HG02623 (cell line): ENCODE results near the gene TTC8.
A peak's percentile ranks its signal among the peaks of the same experiment; 100 is the strongest.

Experiments
- ATAC-seq: cut with Tn5 transposase; IDR thresholded peaks from one replicate; pipeline ENCODE4 v1.9.1; 2021; ENCODE audit warnings: moderate library complexity; ENCODE audit not compliant: unreplicated experiment

TTC8 gene

DNA sequence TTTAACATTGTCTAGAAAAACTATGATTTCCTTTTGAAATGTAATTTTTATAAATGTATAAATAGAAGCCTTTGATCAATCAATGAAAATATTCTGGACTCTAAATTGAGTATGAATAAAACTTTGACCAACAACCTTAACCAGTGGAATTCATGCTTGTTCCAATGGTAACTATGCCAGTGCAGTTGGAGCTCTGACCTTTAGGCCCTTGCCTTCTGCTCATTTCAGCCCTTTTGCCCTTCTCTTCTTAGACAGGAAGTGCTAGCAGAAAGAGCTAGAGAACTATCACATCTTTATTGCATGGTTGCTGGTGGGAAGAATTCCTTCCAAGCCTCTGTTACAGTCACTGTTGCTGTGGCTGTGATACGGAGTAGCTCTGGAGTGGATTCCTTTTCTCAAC lies 39.7 kb downstream of the TTC8 start:
- ATAC-seq = no peak

- ATAC-seq = no peak
These were observed 41.9 kb downstream of the TTC8 start for GRCh38 chr14:88866305-88866704.

DNA sequence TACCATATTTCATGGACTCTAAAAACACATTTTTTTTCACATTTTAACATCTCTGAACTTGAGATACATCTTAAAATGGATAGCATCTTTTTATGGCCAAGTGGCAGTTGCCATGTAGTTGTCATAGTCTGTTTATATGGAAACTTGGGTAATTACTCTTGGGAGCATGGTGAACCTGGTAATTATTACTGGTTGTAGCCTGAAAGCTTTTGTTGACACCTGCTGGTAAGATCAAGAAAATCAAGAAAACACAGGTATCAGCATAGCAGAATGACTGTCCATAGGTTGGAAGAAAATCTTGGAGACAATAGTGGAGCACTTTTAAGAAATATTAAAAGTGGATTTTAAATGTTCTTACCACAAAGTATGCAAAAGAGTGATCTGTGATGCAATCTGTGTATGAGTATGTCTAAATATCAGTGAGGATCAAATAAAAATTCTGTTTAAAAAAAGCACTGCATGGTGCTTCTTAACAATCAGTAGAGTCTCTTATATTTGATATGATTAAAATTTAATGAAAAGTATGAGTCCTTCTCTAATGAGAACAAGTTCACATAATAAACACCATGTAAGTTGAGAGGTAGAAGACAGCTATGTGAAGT lies 44.2 kb downstream of the TTC8 start:
- peak; percentile 64 for ATAC-seq

DNA sequence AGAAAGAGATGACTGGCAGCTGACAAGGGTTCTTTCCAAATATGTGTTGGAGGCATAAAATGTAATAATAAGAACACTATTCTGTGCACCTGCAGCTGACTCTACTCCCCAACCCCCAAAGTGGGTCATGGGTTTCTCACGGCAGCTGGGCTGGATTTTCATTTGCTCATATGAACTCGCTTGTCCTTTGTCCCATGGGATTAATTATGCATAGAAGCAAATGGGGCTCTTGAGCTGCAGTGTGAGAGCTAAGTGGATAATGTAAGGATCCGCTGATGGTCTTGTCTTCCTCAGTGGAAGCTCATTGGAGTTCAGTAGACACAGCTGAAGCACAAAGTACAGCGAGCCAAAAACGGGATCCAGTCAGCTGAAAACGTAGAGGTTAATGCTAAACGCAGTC lies 46.3 kb downstream of the TTC8 start:
- ATAC-seq = no peak

GRCh38 chr14:88871429-88871828 lies 47.0 kb downstream of the TTC8 start:
- ATAC-seq = no peak

GRCh38 chr14:88872976-88873375 lies 48.5 kb downstream of the TTC8 start:
- no peak for ATAC-seq

DNA sequence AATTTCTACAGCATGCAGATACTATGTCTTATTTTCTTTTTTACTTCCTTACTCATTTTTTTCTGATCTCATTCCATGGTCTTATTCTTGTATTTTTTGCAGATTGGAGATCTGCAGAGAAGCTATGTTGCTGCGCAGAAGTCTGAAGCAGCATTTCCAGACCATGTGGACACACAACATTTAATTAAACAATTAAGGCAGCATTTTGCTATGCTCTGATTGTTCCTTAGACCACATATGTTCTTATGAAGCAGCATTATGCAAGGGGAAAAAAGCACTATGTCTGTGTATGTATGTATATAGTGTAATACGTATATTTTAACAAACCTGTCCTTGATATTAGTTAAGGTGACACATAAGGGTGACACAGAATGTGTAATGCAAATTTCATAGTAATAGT lies 52.7 kb downstream of the TTC8 start:
- no peak for ATAC-seq

DNA sequence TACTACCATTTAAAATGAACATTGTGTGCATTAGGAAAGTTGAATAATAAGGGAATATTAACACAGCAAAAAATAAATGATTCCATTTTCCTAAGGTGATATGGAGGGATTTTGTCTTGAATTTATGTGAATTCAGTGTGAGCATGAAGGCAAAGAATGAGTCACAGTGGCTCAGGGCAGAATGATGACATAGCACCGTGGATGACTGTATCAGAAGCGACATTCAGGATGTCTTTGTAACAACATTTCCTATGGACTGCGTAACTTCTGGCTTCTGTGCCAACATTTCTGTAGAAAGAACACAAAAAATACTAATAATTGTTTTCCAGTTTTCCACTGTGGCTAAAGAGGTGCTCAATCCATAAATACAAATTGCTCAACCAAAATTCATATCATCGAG lies 54.6 kb downstream of the TTC8 start:
- ATAC-seq = no peak

GRCh38 chr14:88882236-88882635 lies 57.8 kb downstream of the TTC8 start:
- no peak for ATAC-seq

- ATAC-seq = no peak
These were observed 70.7 kb downstream of the TTC8 start for GRCh38 chr14:88895116-88895515.

- ATAC-seq = no peak
These were observed 76.7 kb downstream of the TTC8 start for GRCh38 chr14:88901189-88901588.

- no peak for ATAC-seq
These were observed 77.5 kb downstream of the TTC8 start for GRCh38 chr14:88901991-88902390.

DNA sequence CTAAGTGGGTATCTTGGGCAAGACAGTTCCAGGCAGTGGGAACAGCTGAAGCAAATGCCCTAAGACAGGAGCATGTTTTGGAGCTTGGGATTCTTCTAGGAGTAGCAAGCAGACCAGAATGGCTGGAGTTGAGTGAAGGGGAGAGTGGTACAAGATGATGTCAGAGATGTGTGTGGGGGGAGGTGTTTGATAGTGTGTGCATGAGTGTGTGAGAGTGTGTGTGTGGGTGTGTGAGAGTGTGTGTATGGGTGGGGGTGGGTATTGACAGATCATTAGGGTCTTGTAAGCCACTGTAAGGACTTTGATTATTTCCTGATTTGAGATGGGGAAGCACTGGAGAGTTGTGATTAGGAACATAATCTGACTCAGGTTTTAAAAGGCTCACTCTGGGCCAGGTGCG lies 78.4 kb downstream of the TTC8 start:
- ATAC-seq = no peak

GRCh38 chr14:88904206-88904647 lies 79.8 kb downstream of the TTC8 start:
- ATAC-seq = no peak

DNA sequence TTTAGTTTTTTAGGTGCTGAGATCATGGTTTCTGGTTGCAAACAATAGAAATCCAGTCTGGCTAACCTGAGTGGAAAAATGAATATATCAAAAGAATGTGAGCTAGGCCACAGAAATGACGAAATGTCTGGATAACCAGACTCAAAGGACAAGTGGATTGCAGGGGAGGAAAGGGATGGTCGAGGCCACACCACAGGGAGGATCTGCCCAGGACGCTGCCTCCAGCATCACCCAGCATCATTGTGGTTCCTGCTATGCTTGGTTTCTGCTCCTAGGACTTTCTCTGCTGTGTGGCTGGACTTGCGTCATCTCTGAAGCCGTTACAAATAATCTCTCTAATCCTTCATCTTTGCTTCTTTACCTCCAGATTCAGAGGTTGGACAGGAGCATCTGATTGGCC lies 80.4 kb downstream of the TTC8 start:
- no peak for ATAC-seq

DNA sequence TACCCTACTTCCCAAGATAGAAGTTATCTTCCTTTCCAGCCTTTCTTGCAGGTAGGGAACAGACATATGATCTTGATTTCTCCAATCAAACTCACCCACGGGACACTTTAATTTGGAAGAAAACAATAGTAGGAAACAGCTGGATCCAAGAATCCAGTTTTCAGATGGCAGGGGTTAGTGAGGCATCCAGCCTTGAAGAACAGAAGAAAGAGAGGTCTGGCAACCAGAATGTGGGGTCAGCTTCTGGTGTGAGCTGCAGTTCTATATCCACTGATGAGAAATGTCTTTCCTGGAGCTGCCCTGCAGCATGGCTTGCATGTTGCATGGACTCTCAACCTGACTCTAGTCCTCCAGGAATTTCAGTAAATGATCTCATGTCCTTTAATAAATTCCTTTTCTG lies 83.8 kb downstream of the TTC8 start:
- no peak for ATAC-seq

- no peak for ATAC-seq
These were observed 85.9 kb downstream of the TTC8 start for GRCh38 chr14:88910386-88910785.

DNA sequence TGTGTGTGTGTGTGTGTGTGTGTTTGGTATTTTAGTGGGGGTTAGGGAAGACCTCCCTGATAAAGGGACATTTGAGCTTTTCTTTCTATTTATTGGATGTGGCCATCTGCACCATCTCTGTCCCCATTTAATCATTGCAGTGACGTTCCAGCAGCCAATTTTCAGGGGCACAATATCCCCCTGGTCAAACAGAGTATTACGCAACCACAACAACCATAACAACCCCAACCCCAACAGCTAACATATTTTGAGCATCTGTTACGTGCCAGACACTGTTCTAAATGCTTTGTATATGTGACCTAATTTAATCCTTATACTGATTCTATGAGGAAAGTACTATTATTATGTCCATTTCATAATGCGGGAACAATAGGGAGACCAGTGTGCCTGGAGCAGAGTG lies 87.4 kb downstream of the TTC8 start:
- no peak for ATAC-seq

GRCh38 chr14:88914956-88915355 lies 90.5 kb downstream of the TTC8 start:
- ATAC-seq = no peak

GRCh38 chr14:88919502-88919901 lies 95.1 kb downstream of the TTC8 start:
- no peak for ATAC-seq
